Measurements from ENCODE around the gene TAS2R30.

- no peak for TF ChIP-seq KLF16 (tag by site-specific recombination; IDR thresholded peaks at IDR 0.05)
- TF ChIP-seq SP2 (tag by site-specific recombination; IDR thresholded peaks at IDR 0.05): no peak
- no peak for TF ChIP-seq ELK4 (IDR thresholded peaks at IDR 0.05; ENCODE audit: borderline replicate concordance, low read depth, low read length)
- no peak for TF ChIP-seq ZBTB1 (tag by site-specific recombination; IDR thresholded peaks at IDR 0.05)
- TF ChIP-seq ZBTB21 (tag by site-specific recombination; IDR thresholded peaks at IDR 0.05): no peak
- no peak for TF ChIP-seq ZNF529 (tag by site-specific recombination; IDR thresholded peaks at IDR 0.05; ENCODE audit: insufficient replicate concordance)
Observed at GRCh38 chr12:11171969-11172675, 37.7 kb upstream of the TAS2R30 start.

All from HEK293 (cell line).